Measurements from ENCODE around the gene APCDD1L.

APCDD1L gene

DNA sequence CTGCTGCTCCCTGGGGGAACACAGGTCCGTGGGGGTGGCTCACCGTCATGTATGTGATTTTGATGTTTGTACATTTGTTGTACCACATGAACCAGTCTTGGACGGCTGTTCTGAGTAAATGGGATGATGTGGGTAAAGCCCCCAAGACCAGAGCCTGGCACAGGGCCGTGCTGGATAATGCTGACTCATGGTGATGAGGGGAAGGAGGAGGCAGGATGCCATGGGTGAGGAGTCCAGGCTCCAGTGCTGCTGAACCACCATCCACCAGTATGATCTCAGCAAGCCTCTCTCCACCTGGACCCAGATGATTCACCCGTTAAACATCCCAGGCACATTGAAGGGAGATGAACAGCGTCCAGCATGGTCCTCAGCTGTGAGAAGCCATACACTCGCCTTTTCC is 9.6 kb upstream of the APCDD1L start:
- TF ChIP-seq, protein P1, sequence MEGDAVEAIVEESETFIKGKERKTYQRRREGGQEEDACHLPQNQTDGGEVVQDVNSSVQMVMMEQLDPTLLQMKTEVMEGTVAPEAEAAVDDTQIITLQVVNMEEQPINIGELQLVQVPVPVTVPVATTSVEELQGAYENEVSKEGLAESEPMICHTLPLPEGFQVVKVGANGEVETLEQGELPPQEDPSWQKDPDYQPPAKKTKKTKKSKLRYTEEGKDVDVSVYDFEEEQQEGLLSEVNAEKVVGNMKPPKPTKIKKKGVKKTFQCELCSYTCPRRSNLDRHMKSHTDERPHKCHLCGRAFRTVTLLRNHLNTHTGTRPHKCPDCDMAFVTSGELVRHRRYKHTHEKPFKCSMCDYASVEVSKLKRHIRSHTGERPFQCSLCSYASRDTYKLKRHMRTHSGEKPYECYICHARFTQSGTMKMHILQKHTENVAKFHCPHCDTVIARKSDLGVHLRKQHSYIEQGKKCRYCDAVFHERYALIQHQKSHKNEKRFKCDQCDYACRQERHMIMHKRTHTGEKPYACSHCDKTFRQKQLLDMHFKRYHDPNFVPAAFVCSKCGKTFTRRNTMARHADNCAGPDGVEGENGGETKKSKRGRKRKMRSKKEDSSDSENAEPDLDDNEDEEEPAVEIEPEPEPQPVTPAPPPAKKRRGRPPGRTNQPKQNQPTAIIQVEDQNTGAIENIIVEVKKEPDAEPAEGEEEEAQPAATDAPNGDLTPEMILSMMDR (conservative IDR thresholded peaks at IDR 0.05; ENCODE audit: low read depth): no peak
- CTCF ChIA-PET: no interaction called here
- peak; percentile 70 for DNase-seq (ENCODE audit: low spot score)
- POLR2A ChIA-PET (ENCODE audit: low non-redundant PET): no interaction called here
- H3K27ac ChIP-seq: no peak overlapping the region

DNA sequence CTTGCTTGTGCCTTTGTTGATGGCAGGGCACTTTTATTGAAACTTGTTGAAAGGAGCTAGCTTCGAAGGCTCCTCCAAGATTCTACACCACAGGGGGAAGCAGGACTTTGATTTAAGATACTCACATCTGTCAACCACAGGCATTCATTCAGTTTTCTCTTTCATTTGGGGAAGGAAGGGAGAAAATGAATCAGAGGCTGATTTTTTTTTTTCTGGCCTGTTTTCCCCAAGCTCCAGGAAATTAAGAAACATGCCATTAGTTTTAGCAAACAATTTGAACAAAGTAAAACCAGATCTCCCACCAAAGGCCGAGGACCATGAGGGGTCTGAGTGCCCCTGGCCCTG is 8.7 kb upstream of the APCDD1L start:
- no peak for DNase-seq (ENCODE audit: low spot score)
- TF ChIP-seq, protein P1 (conservative IDR thresholded peaks at IDR 0.05; ENCODE audit: low read depth): no peak
- ChIA-PET CTCF (interaction anchor here (0.5 kb wide), 1 partner anchor 75 kb away, joined by 3 read pairs; no protein-coding TSS in a partner anchor), POLR2A (ENCODE audit: low non-redundant PET) (no interaction called here)
- H3K27ac ChIP-seq: no peak overlapping the region

DNA sequence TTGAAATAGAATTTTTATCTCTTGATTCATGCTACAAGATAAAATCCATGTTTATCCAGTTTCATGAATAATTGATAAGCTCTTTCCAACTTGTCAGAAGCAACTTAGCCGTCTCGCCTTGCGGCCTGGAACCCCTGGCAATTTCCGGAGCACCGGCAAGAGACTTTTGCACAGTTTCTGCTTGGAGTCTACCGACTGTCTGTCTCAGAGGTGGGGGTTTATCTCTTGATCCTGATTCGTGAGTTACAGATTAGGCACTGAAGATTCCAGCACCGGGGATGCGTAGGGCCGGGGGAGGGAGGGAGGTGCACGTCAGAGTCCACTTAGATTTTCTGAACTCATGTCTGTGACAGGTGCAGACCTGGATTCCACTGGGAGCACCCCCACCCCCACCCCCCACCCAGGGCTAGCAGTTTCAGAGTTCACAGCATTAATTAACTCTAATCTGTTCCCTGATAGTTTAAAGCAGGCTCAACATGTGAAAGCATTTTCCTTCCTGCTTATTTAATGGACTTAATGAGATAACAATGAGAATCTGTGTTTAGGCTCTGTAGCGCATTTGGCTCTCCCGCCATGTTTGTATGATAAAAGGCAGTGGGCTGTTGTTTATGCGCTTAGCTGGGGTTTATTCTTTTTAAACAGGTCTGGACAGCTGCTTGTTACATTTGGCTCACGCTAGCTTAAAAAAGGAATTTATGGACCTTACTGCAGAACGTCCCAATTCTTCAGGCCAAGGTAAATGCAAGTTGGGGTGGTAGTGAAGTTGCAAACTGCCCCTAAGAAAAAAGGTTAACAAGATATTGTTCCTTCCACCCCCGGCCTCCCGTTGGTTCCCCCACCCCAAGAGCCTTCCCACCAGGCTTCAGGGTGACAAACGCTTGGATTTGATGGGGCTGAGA is 8.1 kb upstream of the APCDD1L start:
- TF ChIP-seq, protein P1 (conservative IDR thresholded peaks at IDR 0.05; ENCODE audit: low read depth): no peak
- H3K27ac ChIP-seq: no peak overlapping the region
- CTCF ChIA-PET: interaction anchor here (0.5 to 0.7 kb wide), 2 partner anchors 75 to 330 kb away, joined by 3 read pairs; no protein-coding TSS in a partner anchor
- POLR2A ChIA-PET (ENCODE audit: low non-redundant PET): no interaction called here
- no peak for DNase-seq (ENCODE audit: low spot score)

DNA sequence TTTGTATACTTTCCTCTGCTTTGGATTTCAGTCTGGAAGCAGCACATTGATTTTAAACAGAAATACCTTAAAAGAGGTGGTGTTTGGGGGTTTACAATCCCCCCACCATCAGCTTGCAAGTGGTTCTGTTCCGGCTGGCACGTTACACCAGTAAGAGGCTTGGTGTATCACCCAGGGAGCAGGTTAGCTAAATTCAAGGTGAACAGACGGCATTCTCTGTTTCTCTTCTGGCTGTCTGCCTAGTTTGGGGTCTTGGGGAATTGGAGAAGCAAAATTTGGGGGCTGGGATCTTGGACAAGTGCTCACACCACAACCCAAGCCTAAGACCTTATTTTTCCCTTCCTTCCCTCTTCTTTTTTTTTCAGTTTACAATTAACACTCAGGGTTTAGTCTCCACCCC is 7.5 kb upstream of the APCDD1L start:
- no peak for DNase-seq (ENCODE audit: low spot score)
- no peak overlapping the region for H3K27ac ChIP-seq
- CTCF ChIA-PET: no interaction called here
- POLR2A ChIA-PET (ENCODE audit: low non-redundant PET): no interaction called here
- TF ChIP-seq, protein P1 (conservative IDR thresholded peaks at IDR 0.05; ENCODE audit: low read depth): no peak

DNA sequence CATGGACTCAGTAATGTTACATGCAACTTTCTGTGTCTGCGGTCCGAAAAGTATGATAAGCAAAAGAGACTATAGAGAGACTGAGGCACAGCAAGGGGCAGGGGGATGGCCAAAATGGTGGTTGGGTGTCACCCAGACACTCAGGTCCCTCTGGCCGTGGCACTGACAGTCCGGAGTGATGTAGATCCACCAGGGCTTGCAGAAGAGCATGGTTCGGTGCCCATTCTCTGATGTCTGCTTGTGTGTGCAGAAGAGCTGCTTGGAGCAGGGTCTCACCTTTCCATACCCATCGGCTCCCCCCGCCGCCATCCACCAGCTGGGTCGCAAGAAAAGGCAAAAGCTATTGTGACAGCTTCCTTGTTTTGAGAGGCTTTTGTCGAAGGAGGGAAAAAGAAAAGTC is 6.6 kb upstream of the APCDD1L start:
- CTCF ChIA-PET: no interaction called here

DNA sequence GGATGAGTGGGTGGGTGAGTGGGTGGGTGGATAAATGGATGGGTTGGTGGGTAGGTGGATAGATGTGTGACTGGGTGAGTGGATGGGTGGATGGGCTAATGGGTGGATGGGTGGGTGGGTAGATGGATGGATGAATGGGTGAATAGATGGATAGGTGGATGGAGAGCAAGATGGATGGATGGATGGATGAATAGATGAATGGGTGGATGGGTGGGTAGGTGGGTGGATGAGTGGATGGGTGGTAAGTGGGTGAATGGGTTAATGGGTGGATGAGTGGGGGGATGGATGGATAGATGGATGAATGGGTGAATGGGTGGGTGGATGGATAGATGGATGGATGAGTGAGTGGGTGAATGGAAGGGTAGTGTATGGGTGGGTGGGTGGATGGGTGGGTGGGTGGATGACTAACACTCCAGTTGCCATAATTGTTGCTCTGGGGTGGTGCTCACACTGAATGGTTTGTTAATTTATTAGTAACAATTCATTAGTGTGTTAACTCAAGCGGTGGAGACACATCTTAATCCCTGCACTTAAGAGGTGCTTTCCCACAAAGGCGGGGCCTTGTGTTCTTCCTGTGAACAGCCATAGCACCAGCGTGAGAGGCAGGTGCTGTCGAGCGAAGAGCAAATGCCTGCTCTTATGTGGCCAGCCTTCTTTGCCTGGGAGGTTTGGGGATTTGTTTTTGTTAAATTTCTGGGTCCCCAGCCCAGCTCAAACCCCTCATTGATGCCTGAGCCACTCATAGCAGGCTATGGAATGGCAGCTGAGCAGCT is 4.9 kb upstream of the APCDD1L start:
- TF ChIP-seq, protein P1 (conservative IDR thresholded peaks at IDR 0.05; ENCODE audit: low read depth): no peak
- ChIA-PET POLR2A (ENCODE audit: low non-redundant PET) (no interaction called here), CTCF (interaction anchor here (0.7 kb wide), 1 partner anchor 952 kb away, joined by 3 read pairs; no protein-coding TSS in a partner anchor)
- no peak for DNase-seq (ENCODE audit: low spot score)
- H3K27ac ChIP-seq: no peak overlapping the region

More for the DNA sequence above, 6.6 kb upstream of the APCDD1L start:
- H3K27ac ChIP-seq: no peak overlapping the region
- TF ChIP-seq, protein P1 (conservative IDR thresholded peaks at IDR 0.05; ENCODE audit: low read depth): no peak
- no peak for DNase-seq (ENCODE audit: low spot score)
- POLR2A ChIA-PET (ENCODE audit: low non-redundant PET): no interaction called here

Data from RWPE1 (cell line).